ENCODE data around the gene ZNF426.

ZNF426 gene

DNA sequence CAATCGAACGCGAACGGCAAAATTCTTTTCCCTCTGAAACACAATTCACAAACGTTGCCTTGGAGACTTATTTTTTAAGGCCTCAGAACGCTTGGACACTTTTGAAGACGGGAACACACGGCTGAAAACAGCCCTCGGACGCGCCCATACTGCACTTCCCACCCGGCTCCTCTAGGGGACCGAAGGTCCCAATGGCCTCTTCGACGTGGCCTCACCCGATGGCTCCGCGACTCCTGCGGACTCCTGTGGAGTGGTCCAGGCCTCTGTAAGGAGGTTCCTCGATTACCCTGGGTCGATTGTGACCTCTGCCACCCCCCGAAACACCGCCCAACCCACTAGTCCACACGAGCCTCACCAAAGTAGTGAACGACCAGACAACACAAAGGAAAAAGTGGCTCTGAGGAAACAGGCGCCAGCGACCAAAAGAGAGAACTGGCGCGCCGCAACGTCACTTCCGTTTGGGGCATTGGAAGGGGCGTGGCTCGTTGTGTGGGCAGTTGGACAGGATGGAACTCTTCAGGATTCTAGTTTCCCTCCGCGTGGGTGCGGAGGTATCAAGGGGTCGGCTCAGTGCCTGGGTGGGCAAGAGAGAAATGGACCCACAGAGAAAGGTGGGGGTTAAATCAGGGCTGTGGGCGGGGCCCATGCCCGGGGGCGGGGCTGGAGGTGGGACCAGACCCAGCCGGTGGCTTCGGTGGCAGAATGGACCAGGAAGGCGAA, 40.1 kb downstream of the ZNF426 start, which contains the start of gene ZNF560:
ZNF560 (minus strand) TSS at position 434 of the 720 bp plus-strand sequence. CDS start 23,303 bp downstream, outside the sequence.
- DNase-seq (ENCODE audit: low read depth in 2 of 2): no peak

DNA sequence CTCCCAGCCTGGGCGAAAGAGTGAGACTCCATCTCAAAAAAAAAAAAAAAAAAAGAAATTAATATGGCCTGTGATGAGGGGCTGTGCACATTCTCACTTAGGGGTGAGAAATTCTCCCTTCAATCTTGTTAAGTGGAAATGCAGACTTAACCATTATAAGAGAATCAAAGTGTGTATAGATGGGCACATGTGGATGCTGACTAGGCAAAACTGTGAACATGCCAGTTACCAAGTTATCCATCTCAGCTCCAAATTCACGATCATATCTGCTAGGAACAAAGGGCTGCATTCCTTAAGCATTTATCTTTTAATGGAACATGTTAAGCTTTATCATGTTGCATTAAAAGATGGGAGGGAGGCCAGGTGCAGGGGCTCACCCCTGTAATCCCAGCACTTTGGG, 44.3 kb downstream of the ZNF426 start:
- no peak for DNase-seq (ENCODE audit: low read depth in 2 of 2)

DNA sequence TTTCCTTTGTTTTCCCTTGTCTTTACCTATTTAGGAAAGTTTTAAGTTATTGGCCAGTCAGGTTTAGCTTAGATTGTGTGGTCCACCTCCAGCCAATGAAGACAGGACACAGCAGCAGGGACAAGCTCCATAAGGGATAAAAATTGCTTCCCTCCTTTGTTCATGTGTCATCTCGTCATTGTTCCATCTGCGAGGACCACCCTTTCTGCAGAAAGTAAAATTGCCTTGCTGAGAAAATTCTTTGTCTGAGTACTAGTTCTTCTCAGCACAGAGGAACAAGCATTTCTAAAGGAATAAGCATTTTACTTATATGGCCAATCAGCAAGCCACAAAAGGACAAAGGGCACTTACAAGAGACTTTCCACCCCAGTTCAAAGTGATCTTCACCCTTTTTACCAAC, 51.4 kb downstream of the ZNF426 start:
- no peak for DNase-seq (ENCODE audit: low read depth in 2 of 2)

DNA sequence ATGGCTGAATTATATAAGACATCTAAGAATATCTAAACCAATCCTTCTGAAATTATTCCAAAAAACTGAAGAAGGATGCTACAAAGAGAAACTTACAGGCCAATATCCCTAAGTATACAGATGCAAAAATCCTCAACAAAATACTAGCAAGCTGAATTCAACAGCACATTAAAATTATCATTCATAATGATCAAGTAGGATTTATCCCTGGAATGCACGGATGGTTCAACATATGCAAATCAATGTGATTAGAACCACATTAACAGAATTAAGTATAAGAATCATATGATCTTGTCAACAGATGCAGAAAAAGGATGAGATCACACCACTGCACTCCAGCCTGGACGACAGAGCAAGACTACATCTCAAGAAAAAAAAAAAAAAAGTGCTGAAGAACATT, 53.3 kb downstream of the ZNF426 start:
- no peak for DNase-seq (ENCODE audit: low read depth in 2 of 2)

DNA sequence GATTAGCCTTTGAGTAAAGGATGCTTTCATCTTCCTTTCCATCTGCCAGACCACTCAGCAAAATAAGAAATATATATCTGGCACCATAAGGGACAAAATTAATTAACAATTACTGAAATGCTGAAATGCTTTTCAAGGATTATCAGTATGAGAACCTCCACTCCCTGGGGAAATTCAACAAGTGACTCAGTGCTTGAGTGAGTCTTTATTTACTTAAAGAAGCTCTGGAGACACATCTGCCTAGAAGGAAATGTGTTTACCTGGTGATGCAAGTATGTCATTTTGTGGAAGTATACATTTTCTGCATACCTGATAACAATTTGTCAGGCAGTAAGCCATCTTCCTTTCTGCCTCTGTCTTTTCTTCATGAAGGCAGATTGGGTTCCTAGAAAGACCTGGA, 63.5 kb downstream of the ZNF426 start:
- no peak for DNase-seq (ENCODE audit: low read depth in 2 of 2)

Data from stimulated activated CD4-positive, alpha-beta T cell treated with anti-CD3 and anti-CD28 coated beads, Interleukin-1b, Interleukin-23, amount 100 ng/mL, for 4 hours (primary cell).